Effector CD4-positive, alpha-beta T cell (primary cell): ENCODE results near the gene YPEL3.
A peak's percentile ranks its signal among the peaks of the same experiment; 100 is the strongest.
"Not testable (repeated sequence)": the region's sequence is repeated elsewhere in the genome, so short reads cannot be mapped to it uniquely, and the experiment has no call there.

Source experiments
- DNase-seq: peaks from one replicate; pipeline ENCODE4 v3.0.0-alpha.2; 2020
- total RNA-seq: gene quantifications from one replicate; lab custom pipeline; 2026; lab: John Stamatoyannopoulos, UW

Gene YPEL3, protein sequence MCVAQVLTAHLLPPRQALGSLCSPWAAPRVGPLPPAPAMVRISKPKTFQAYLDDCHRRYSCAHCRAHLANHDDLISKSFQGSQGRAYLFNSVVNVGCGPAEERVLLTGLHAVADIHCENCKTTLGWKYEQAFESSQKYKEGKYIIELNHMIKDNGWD
- 76.2 reads per million, percentile 77 among the genes with 10 or more reads in this experiment for total RNA-seq

DNA sequence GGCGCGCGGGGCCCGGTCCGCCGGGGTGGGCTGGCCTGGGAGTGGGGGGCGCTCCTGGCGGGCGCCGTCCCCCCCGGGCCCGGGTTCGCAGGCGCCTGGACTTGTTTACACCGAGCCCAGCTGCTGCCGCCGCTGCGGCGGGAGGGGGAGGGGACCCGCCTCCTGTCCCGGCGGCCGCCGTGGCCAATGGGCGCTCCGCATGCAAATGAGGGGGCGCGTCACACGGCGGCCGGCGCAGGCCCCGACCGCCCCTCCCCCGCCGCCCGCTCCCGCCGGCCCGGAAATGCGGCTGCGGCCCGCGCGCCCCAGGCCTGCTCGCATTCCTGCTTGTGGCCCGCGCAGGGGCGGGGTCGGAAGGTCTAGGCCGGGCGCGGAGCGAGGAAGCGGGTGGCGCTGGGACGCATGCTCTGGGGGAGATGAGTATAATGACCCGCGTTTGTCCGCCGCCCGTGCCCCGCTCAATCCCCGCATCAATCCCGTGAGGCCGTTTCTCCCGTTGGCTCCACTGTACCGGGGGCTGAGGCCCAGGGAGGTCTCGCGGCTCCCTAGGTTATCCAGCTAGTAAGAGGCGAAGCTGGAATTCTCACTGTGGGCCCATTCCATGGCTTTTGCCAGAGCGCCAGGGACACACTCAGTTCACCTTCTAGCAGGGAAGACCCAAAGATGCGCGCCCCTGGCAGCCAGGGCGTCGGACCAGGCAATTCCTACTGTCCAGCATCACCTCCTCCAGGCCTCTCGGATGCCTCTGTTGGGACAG lies at the start of gene YPEL3:
TSS of gene YPEL3 (minus strand) at position 109 of the 757 bp plus-strand sequence. CDS start 731 bp downstream, outside the sequence.
- DNase-seq = peak; percentile 85

DNA sequence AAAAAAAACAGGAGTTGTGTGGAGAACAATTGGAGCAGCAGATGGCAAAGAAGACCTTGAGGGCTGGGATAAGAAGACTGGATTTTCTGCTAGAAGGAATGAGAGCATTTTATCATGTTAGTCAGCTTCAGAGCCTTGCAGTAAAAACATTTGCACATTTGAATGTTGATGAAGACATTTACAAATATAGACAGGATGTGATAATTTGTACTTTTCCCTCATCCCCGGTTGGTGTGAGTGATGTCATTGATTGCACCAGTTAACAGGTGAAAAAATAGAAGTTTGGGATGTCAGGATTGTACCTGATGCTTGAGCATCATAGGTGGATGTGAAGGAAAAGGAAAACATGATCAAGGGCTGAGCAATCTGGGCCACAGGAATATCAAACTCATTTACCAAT lies 49.6 kb upstream of the YPEL3 start:
- no peak for DNase-seq

DNA sequence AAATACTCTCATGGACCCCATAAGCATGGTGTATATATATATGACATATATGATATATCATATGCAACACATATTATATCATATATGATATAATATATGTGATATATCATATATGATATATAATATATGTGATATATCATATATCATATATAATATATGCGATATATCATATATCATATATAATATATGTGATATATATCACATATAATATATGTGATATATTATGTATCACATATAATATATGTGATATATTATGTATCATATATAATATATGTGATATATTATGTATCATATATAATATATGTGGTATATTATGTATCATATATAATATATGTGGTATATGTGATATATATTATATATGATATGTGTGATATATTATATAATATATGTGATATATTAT lies 48.9 kb upstream of the YPEL3 start:
- DNase-seq = no peak

DNA sequence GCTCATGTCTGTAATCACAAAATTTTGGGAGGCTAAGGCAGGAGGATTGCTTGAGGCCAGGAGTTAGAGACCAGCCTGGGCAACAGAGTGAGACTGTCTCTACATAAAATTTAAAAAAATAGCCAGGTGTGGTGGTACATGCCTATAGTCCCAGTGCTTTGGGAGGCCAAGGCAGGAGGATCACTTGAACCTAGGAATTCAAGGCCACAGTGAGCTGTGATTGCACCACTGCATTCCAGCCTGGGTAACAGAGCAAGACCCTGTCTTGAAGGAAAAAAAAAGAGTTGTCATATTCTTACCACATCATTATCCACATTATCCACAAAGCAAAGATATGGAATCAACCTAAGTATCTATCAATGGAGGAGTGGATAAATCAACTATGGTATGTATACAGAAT lies 48.0 kb upstream of the YPEL3 start:
- DNase-seq = no peak

DNA sequence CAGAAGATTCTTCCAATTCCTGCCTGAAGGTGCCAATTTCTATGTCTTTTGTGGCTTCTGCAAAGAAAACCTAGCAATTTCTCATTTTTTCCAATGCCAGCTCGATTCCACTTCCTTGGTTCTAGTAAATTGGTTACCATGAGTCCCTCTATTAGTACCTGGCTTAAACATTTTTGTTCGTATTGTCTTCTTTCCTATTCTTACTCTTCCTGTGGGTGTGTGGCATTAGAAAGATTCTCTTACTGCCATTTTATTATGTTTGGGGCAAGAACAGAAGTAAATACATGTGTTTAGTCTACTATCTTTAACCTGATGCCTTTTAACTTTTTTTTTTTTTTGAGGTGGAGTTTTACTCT lies 47.3 kb upstream of the YPEL3 start:
- DNase-seq = no peak

DNA sequence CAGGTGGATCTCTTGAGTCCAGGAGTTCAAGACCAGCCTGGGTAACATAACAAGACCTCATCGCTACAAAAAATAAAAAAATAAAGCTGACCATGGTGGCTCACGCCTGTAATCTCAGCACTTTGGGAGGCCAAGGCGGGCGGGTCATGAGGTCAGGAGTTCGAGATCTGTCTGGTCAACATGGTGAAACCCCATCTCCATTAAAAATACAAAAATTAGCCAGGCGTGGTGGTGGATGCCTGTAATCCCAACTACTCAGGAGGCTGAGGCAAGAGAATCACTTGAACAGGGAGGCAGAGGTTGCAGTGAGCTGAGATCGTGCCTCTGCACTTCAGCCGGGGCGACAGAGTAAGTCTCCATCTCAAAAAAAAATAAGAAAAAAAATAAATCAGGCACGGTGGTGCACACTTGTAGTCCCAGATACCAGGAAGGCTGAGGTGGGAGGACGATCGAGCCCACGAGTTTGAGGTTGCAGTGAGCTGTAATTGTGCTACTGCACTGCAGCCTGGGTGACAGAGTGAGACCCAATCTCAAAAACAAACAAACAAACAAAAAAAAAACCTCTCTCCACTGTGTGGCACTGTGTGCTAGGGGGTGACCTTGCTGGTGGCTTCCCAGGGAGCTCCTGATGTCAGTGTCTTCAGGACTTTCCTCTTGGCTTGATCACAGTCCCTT lies 46.8 kb upstream of the YPEL3 start:
- DNase-seq = no peak

DNA sequence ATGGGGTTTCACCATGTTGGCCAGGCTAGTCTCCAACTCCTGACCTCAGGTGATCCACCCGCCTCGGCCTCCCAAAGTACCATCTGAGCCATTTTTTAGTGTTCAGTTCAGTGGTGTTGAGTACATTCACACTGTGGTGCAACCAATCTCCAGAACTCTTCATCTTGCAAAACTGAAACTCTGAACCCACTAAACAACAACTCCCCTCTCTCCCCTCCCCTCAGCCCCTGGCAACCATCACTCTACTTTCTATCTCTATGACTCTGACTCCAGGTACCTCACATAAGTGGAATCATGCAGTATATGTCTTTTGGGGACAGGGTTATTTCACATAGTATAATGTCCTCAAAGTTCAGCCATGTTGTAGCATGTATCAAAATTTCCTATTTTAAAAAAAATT lies 45.7 kb upstream of the YPEL3 start:
- no peak for DNase-seq

DNA sequence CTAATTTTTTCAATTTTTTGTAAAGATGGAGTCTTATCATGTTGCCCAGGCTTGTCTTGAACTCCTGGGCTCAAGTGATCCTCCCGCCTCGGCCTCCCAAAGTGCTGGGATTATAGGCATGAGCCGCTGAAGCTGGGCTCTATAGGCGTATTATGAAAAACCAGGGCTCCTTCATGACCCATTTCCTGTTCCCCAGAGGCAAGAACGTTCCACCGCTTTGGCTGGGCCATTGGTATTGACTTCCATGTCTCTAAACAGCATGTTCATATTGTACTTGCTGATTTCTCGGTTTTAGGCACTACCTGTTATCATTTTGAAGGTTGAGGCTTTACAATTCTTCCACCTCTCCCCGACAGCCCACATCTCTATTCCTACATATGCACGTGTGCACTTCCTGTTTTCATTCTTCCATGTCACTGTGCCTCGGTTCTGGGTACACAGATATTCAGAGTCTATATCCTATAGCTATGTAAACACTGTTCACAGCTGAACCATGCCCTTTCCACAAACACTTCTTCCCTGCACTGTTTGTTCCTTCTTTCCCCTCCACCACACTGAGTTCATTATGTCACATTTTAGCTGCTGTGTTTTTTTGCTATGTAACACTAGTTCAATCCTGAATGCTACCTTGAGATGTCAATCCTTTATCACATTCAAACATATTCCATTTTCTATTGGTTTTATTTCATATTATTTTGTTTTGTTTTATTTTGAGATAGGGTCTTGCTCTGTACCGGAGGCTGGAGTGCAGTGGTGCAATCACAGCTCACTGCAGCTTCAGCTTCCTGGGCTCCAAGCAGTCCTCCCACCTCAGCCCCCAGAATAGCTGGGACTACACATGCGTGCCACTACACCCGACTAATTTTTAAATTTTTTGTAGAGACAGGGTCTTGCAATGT lies 43.8 kb upstream of the YPEL3 start:
- DNase-seq = no peak

DNA sequence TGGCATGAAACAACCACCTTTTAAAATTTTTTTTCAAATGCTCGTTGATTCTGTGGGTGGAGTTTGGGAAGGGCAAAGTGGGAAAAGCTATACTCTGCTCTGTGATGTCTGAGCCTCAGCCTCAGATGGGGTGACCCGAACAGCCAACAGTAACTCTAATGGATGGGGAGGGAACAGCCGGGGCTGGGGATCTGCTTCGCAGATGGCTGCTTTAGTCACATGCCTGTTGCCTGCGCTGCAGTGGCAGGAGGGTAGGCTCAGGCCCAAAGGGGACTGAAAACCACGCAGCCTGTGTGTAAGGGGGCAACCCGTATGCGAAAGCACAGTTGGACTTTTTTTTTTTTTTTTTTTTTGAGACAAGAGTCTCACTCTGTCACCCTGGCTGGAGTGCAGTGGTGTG lies 41.9 kb upstream of the YPEL3 start:
- DNase-seq = no peak

DNA sequence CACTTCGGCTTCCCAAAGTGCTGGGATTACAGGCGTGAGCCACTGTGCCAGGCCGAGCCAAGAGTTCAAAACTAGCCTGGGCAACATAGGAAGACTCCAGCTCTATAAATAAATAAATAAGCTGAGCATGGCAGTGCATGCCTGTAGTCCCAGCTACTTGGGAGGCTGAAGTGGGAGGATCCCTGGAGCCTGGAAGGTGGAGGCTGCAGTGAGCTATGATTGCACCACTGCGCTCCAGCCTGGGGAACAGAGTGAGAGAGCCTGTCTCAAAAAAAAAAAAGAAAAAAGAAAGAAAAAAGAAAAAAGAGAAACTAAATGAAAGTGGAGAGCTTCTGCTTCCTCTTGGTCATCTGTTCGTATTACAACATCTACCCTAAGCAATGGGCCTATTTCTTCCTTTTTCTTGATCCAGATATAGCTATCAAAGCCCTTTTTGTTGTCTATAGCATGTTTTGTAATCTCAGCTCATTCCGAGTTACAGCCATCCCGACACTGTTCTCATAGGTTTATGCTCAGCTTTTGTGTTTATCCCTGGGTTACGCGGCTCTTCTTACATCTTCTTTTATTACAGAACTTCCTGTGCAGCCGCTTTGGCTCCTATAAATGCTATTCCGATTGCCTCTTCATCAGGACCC lies 41.1 kb upstream of the YPEL3 start:
- no peak for DNase-seq

DNA sequence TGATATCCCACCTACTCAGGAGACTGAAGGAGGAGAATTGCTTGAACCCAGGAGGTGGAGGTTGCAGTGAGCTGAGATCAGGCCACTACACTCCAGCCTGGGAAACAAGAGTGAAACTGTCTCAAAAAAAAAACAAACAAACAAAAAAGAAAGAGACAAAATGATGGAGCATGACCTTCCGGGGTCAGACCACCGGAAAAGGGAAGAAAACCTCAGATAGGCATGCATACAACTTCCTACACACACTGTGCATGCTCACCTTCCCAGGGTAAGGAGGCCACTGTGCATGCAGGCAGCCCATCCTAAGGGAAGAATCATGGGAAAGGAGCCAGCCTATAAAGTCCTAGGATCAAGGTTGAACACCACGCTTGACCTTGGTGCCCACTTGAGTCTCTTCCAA lies 36.6 kb upstream of the YPEL3 start:
- DNase-seq = no peak

DNA sequence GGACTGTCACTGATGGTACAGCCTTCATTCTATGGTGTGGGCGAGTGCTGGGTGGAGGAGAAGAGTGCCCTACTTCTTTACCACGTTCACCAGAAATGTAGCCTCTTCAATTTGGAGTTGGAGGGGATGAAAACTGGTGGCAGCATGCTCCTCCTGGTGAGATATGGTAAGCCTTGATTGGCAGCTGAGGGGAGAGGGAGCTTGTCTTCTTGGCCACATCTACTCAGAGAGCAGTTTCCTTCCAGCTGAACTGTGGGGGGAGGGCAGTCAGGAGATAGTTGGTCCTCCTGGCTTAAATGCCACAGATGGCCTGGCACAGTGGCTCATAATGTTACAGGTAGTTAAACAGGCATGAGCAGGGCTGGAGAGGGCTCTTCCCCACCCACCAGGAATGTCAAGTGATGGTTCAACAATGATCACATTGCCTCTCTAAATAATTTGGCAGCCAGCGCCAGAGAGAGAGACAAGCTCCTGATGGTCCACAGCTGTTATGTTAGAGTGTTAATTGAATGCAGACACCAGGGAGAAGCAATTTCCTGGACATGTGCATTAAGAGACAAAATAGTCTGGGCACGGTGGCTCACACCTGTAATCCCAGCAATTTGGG lies 36.0 kb upstream of the YPEL3 start:
- no peak for DNase-seq

DNA sequence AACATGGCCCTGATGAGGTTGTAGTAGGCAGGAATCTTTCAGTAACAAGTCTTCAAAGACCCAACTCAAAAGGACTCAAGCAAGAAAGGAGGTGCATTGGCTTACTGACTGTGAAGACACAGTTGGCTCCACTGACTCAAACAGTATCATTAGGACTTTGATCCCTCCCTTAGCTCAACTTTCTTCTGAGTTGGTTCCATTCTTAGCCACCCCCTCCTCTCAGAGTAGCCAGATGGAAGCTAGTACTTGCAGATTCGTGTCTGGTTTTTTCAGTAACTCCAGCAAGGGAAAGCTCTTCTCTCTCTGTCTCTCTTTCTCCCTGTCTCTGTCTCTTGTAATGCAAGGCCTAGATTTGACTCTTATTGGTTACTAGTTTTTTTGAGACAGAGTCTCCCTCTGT lies 32.0 kb upstream of the YPEL3 start:
- DNase-seq = no peak

DNA sequence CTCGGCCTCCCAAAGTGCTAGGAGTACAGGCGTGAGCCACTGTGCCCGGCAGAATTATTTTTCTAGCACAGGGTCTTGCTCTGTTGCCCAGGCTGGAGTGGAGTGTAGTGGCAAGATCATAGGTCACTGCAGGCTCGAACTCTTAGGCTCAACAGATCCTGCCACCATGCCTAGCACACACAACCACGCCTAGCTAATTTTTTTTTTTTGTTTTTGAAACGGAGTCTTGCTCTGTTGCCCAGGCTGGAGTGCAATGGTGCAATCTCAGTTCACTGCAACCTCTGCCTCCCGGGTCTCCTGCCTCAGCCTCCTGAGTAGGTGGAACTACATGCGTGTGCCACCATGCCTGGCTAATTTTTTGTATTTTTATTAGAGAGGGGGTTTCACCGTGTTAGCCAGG lies 29.7 kb upstream of the YPEL3 start:
- DNase-seq = not testable (repeated sequence)

DNA sequence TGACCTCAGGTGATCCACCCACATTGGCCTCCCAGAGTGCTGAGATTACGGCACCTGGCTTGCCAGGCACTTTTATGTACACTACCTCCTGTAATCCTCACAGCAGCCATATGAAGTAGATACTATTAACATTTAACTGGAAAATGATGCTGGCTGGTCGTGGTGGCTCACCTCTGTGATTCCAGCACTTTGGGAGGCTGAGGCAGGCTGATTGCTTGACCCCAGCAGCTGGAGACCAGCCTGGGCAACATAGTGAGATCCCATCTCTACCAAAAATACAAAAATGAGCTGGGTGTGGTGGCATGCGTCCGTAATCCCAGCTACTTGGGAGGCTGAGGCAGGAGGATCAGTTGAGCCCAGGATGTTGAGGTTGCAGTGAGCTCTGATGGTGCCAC lies 29.0 kb upstream of the YPEL3 start:
- DNase-seq = no peak

DNA sequence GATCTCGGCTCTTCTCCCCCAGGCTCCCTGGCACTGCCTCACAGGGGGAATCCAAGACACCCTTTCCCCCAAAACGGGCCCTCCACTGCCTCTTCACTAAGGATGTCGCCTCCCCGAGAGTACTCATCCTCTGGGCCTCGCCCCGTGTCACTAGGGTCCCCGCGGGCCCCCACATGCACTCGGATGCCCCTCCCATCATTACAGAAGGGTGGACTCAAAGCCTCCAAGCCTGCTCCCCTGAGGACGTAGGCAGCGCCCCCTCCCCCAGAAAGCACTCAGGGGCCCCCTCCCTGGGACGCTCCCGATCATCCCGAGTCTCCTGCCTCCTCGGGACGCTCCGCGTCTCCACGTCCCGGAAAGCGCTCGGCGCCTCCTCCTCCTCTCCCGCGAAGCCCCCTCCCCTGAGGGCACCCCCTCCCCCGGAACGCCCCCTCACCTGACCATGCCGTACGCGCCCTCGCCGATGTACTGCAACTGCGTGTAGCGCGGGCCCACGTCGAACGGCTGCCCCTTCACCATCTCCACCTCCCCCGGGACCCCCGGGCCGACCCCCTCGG lies 26.7 kb upstream of the YPEL3 start:
- DNase-seq = no peak

DNA sequence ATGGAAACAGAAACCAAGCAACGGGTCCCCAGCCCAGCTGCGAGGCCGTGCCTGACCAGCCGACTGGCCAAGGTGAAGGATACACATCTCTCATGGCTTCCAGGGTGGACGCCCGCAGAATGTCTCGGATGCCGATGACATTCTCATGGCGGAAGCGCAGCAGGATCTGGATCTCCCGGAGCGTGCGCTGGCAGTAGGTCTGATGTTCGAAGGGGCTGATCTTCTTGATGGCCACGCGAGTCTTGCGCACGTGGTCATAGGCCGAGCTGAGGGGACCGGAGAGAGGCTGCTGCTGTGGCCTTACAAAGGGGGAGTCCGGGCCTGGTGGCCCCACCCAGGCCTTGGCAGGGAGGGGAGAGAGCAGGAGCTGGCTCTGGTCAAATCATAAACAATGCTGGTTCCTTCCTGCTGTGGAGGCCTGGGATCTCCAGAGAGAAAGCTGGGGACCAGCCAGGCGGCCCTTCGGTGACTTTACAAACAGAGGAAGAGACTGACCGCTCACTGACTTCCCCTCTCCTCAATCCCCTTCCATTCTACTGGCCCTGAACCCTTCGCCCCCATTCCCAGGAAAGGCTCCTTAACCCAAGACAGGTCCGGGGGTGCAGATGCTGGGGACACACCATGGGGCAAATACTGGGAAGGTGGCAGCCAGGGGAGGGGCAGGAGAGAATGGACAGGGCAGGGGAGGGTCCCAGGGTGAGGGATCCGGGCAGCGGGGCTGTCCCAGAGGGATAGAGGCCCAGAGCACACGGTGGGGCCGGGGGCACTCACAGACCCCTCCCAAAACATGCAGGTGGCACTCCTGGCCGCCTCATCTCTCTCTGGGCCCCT lies 25.9 kb upstream of the YPEL3 start:
- DNase-seq = no peak

DNA sequence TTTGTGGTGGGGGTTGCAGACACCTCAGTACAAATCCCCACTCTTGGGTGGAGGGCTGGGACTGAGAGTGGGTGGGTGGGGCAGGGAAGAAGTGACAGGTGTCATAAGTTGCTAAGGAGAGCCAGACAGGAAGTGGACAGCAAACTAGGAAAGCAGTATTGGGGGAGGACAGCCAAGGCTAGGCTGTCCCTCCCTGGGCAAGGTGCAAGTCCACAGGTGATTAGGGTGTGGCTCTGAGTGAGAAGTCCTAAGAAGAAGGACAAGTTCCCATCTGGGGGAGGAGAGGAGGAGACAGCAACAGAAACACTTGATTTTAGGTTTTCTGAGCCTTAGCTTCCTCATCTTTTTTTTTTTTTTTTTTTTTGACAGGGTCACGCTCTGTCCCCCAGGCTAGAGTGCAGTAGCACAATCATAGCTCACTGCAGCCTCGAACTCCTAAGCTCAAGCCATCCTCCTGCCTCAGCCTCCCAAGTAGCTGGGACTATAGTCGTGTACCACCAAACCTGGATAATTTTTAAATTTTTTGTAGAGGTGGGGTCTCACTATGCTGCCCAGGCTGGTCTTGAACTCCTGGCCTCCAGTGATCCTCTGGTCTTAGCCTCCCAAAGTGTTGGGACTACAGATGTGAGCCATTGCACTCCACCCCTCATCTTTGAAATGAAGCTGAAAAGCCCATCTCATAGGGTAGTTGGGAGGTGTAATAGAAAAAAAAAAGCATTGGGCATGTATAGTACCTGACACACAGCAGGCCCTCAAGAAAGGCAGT lies 24.5 kb upstream of the YPEL3 start:
- no peak for DNase-seq

DNA sequence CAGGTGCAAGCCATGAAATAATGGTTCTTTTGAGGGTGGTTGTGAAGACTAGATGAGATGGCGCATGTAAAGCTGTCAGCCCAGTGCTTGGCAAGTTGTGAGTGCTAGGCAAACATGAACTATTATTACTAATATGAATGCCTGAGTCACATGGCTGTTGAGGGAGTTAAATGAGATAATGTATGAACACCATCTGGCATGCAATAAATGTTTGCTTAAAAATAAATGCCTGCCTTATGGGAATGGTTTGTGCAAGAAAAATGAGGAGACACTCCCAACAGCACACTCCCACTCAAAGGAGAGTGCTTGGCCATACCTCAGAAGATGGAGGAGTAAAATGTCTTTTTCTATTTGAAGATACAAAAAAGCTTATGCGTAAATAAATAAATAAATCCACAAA lies 23.4 kb upstream of the YPEL3 start:
- no peak for DNase-seq

DNA sequence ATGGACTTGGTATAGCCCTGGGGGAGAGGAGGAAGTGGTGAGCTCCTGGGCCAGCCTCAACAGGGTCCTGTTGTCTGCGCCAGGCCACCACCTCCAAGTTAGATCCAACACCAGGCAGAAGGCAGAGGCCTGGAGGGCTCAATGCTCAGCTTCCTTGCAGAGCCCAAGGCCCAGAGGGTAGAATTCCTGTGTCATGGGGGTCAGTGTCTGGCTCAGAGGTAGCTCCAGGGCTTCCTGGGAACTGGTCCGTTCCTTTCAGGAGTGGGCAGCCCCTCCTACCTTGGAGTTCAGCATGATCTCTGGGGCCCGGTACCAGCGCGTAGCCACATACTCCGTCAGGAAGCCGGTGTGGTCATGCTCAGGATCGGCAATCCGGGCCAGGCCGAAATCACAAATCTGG lies 21.8 kb upstream of the YPEL3 start:
- no peak for DNase-seq
